DND-41 (cell line): ENCODE data around the gene DNAJC27.

Source experiments
- ATAC-seq: fragments of 200-7000 bp; cut with Tn5 transposase; 3 replicates; pipeline ENCODE4 v1.9.1; 2021; ENCODE audit warnings: low read depth; ENCODE audit not compliant: insufficient read depth
- DNase-seq: peaks from one replicate; pipeline ENCODE4 v3.0.0-alpha.2; 2020
- H2AFZ ChIP-seq: 2 replicates; pipeline ENCODE4 v1.6.0; 2012; ENCODE audit warnings: low read depth, low read length
- H3K27ac ChIP-seq: 2 replicates; pipeline ENCODE4 v1.5.1; 2012; ENCODE audit warnings: low read length, inconsistent platforms
- H3K27me3 ChIP-seq: fragments of 200-600 bp; sonication (generic); 2 replicates; pipeline ENCODE4 v1.6.0; 2012; ENCODE audit warnings: low read length, mild to moderate bottlenecking, inconsistent platforms; ENCODE audit not compliant: insufficient read depth, poor library complexity
- H3K36me3 ChIP-seq: 2 replicates; pipeline ENCODE4 v1.5.1; 2012; ENCODE audit warnings: low read length, inconsistent platforms; ENCODE audit not compliant: insufficient read depth
- H3K4me1 ChIP-seq: 2 replicates; pipeline ENCODE4 v1.5.1; 2012; ENCODE audit warnings: mild to moderate bottlenecking, low read length; ENCODE audit not compliant: insufficient read depth
- H3K4me2 ChIP-seq: 2 replicates; pipeline ENCODE4 v1.6.0; 2012; ENCODE audit warnings: mild to moderate bottlenecking, moderate library complexity, low read length, inconsistent platforms; ENCODE audit not compliant: insufficient read depth
- H3K4me3 ChIP-seq, 2 experiments: fragments of 200-600 bp in 1 of 2; shearing (Covaris generic) in 1 of 2; 2 replicates each; pipeline ENCODE4 v1.5.1; 2012 to 2016; ENCODE audit warnings: inconsistent platforms in 2 of 2, low read length in 2 of 2, mild to moderate bottlenecking in 2 of 2, low read depth in 1 of 2, moderate library complexity in 1 of 2
- H3K79me2 ChIP-seq: 2 replicates; pipeline ENCODE4 v1.6.0; 2012; ENCODE audit warnings: low read length, inconsistent platforms; ENCODE audit not compliant: insufficient read depth
- H3K9ac ChIP-seq: 2 replicates; pipeline ENCODE4 v1.6.0; 2012; ENCODE audit warnings: low read depth, mild to moderate bottlenecking, inconsistent platforms, low read length, moderate library complexity
- H3K9me3 ChIP-seq: 2 replicates; pipeline ENCODE4 v1.5.1; 2012; ENCODE audit warnings: low read length, moderate library complexity, mild to moderate bottlenecking, inconsistent platforms; ENCODE audit not compliant: insufficient read depth, severe bottlenecking
- H4K20me1 ChIP-seq: 2 replicates; pipeline ENCODE4 v1.6.0; 2012; ENCODE audit warnings: low read length; ENCODE audit not compliant: insufficient read depth
- CTCF ChIP-seq: IDR thresholded peaks from 2 replicates; pipeline ENCODE4 v1.5.1; 2012; ENCODE audit warnings: borderline replicate concordance, low read length, moderate library complexity, mild to moderate bottlenecking; ENCODE audit not compliant: poor library complexity, severe bottlenecking; ENCODE audit errors: extremely low read depth
- EZH2 ChIP-seq: IDR thresholded peaks from 3 replicates; pipeline ENCODE4 v1.6.1; 2012; ENCODE audit warnings: borderline replicate concordance, low read depth, mild to moderate bottlenecking, moderate library complexity, low read length, inconsistent platforms; ENCODE audit not compliant: severe bottlenecking

DNAJC27 gene

GRCh38 chr2:24950102-24950501 lies 21.7 kb downstream of the DNAJC27 start:
- peaks cover 3% of the 10 kb centered on the region for H3K9me3 ChIP-seq
- ATAC-seq (no peak), DNase-seq (no peak)
- H3K4me3 ChIP-seq, result no peak overlapping the region
- H4K20me1 ChIP-seq, result no peaks in the 10 kb centered on the region
- H3K4me2 ChIP-seq, result no peak overlapping the region
- H3K9ac ChIP-seq, result no peak overlapping the region
- H3K27ac ChIP-seq, result no peak overlapping the region
- H3K36me3 ChIP-seq, result peaks cover 63% of the 10 kb centered on the region
- H3K4me1 ChIP-seq, result no peaks in the 10 kb centered on the region
- no peak for TF ChIP-seq EZH2
- no peak for TF ChIP-seq CTCF
- H3K79me2 ChIP-seq, result no peaks in the 10 kb centered on the region
- no peak overlapping the region for H2AFZ ChIP-seq
- H3K27me3 ChIP-seq, result no peaks in the 10 kb centered on the region

- ATAC-seq (no peak), DNase-seq (no peak)
- Histone ChIP-seq H2AFZ (no peak overlapping the region), H3K4me2 (no peak overlapping the region), H3K27me3 (no peaks in the 10 kb centered on the region), H3K4me1 (no peaks in the 10 kb centered on the region), H3K36me3 (peaks cover 48% of the 10 kb centered on the region), H3K79me2 (no peaks in the 10 kb centered on the region), H3K4me3 (no peak overlapping the region), H4K20me1 (no peaks in the 10 kb centered on the region), H3K27ac (no peak overlapping the region), H3K9ac (no peak overlapping the region), H3K9me3 (no peaks in the 10 kb centered on the region)
- TF ChIP-seq CTCF, result no peak
- no peak for TF ChIP-seq EZH2
Observed at GRCh38 chr2:24948506-24948905, 23.2 kb downstream of the DNAJC27 start.

- DNase-seq, result no peak
- Histone ChIP-seq H3K4me2 (no peak overlapping the region), H3K27ac (no peak overlapping the region), H3K27me3 (no peaks in the 10 kb centered on the region), H2AFZ (no peak overlapping the region), H3K4me3 (no peak overlapping the region), H4K20me1 (no peaks in the 10 kb centered on the region), H3K4me1 (no peaks in the 10 kb centered on the region), H3K79me2 (no peaks in the 10 kb centered on the region), H3K9me3 (no peaks in the 10 kb centered on the region), H3K36me3 (peaks cover 47% of the 10 kb centered on the region), H3K9ac (no peak overlapping the region)
- ATAC-seq, result no peak
- TF ChIP-seq CTCF (no peak), EZH2 (no peak)
Observed at GRCh38 chr2:24947561-24948157, 24.1 kb downstream of the DNAJC27 start.
